H1 (cell line): Measurements from ENCODE around the gene RNF41. TPM values are rescaled to one million over a fixed set of nuclear protein-coding genes. Genes with fewer than 3 reads are reported as not detected.

Experiments used
- ATF2 ChIP-seq: IDR thresholded peaks from 2 replicates; pipeline ENCODE4 v1.6.1; 2012; ENCODE audit warnings: low read length, inconsistent platforms
- NRF1 ChIP-seq: IDR thresholded peaks from 2 replicates; pipeline ENCODE4 v1.6.1; 2011; ENCODE audit warnings: mild to moderate bottlenecking, low read depth, low read length, improper control_type of control experiment
- SAP30 ChIP-seq: fragments of 300-600 bp; sonication (generic); IDR thresholded peaks from 2 replicates; pipeline ENCODE4 v1.7.1; 2012; ENCODE audit warnings: low read length, moderate library complexity, mild to moderate bottlenecking, inconsistent platforms; ENCODE audit not compliant: insufficient read depth, insufficient replicate concordance
- polyA plus RNA-seq, 7 experiments: library from polyadenylated mRNA; depleted of rRNA in 3 of 7; stranded (reverse) in 5 of 7; unstranded in 2 of 7; fragments of >200 nt in 5 of 7; fragments of 200-250 nt in 2 of 7; gene quantifications; 1 replicate in 5 of 7; 2 replicates in 1 of 7; 4 replicates in 1 of 7; pipeline versions ENCODE4 v1.2.1 to v1.2.3, GENCODE V29; 2011 to 2013; ENCODE audit warnings: missing spikeins in 2 of 7, mixed read lengths in 2 of 7
- total RNA-seq: library from RNA; stranded (reverse); fragmentation: NEBNext Ultra II Directional; extraction: Animal tissue kit (Norgen Biotek cat#: 25700); gene quantifications from 2 replicates; pipeline ENCODE4 v1.2.1, GENCODE V29; 2021

RNF41 gene
- total and polyA plus RNA-seq, 2 of the 8 experiments (the other 6 are each of a cell fraction or from before 2014, with no cell fraction given), result 55.5 to 98.6 TPM

GRCh38 chr12:56153678-56154065, 68.0 kb downstream of the RNF41 start (continued):
- no peak for TF ChIP-seq NRF1
- TF ChIP-seq SAP30, result no peak
- TF ChIP-seq ATF2, result no peak
